Measurements from ENCODE around the gene RAP2A. TPM values are rescaled to one million over a fixed set of nuclear protein-coding genes. Genes with fewer than 3 reads are reported as not detected.

Gene RAP2A
- total and polyA plus RNA-seq, 10 of the 15 experiments (the other 5 are each of a cell fraction or from before 2014, with no cell fraction given) = 3.5 to 35.1 (median 14.9) TPM

GRCh38 chr13:97440598-97441170 lies 6.7 kb downstream of the RAP2A start:
- CTCF ChIA-PET = interaction anchor here (1.3 to 2.1 kb wide), 4 partner anchors 16 to 23 kb away, joined by 3 to 13 read pairs (median 4); no protein-coding TSS in a partner anchor
- no peaks in the 10 kb centered on the region for H3K27me3 ChIP-seq (replicated peaks in 1 of 2; ENCODE audit: control insufficient read depth in 2 of 2, insufficient read depth in 2 of 2, low read length in 1 of 2)
- H2AFZ ChIP-seq (ENCODE audit: control insufficient read depth, low read depth, low read length) = no peak overlapping the region
- H4K20me1 ChIP-seq (ENCODE audit: control insufficient read depth, insufficient read depth) = no peaks in the 10 kb centered on the region
- no peak overlapping the region; the same call in 1 of the 2 replicates for H3K4me2 ChIP-seq (ENCODE audit: control insufficient read depth, insufficient read depth)
- H3K4me1 ChIP-seq (ENCODE audit: control insufficient read depth, insufficient read depth, low read length) = peaks cover 6% of the 10 kb centered on the region
- POLR2A ChIA-PET = interaction anchor here (0.8 to 9.1 kb wide), 3 partner anchors 9 to 18 kb away, joined by 3 to 79 read pairs (median 15); no protein-coding TSS in a partner anchor
- no peak overlapping the region for H3K27ac ChIP-seq (ENCODE audit: control insufficient read depth, insufficient read depth)
- peaks cover 51% of the 10 kb centered on the region for H3K79me2 ChIP-seq (ENCODE audit: control insufficient read depth, insufficient read depth, low read length)
- peak; percentile 30 for ATAC-seq
- H3K36me3 ChIP-seq (ENCODE audit: control insufficient read depth in 2 of 2, insufficient read depth in 2 of 2, low read length in 1 of 2) = 0 out of 4 replicates have a peak, but pooled peaks cover 0 to 4% of the 10 kb centered on the region in 2 experiments
- H3K4me3 ChIP-seq = no peak overlapping the region
- no peaks in the 10 kb centered on the region for H3K9me3 ChIP-seq (replicated peaks; ENCODE audit: control insufficient read depth, insufficient read depth, low read length)
- no peak for DNase-seq (ENCODE audit: low read depth, low spot score)
- in situ Hi-C loops (cut with MboI) (loop anchor here (25.0 kb wide), 2 partner anchors 1122 to 1753 kb away; partner anchors contain the start of gene DNAJC3), intact Hi-C loops (cut with micrococcal nuclease; ENCODE audit: unreplicated experiment) (no loop called here)
- H3K9ac ChIP-seq (ENCODE audit: control insufficient read depth, insufficient read depth, low read length) = no peak overlapping the region
- no TSS peak for BruUV-seq (replicated peaks)
- 4% methylated on average over 2 of the region's 2 CpGs for WGBS (ENCODE audit: insufficient coverage, insufficient replicate concordance, low lambda C conversion rate, missing lambda C conversion rate)
- RAD21 ChIA-PET (ENCODE audit: unreplicated experiment) = interaction anchor here (1.1 to 10.4 kb wide), 4 partner anchors 8 to 19 kb away, joined by 4 to 179 read pairs (median 6); no protein-coding TSS in a partner anchor
- SMC1A ChIA-PET (ENCODE audit: uncharacterized antibody, unreplicated experiment) = interaction anchor here (1.2 to 12.0 kb wide), 8 partner anchors 9 to 218 kb away, joined by 3 to 165 read pairs (median 6); partner anchors contain the start of gene MBNL2
- no peak for FAIRE-seq
- TF ChIP-seq NBN (IDR thresholded peaks at IDR 0.05) = no peak
- TF ChIP-seq EGR1 (IDR thresholded peaks at IDR 0.05; ENCODE audit: borderline replicate concordance in 1 of 2, low read depth in 2 of 2, low read length in 2 of 2) = no peak
- TF ChIP-seq SMARCA5 (IDR thresholded peaks at IDR 0.05) = no peak
- no peak for TF ChIP-seq E2F4 (IDR thresholded peaks at IDR 0.05; ENCODE audit: low read depth, low read length)
- TF ChIP-seq CUX1 (IDR thresholded peaks at IDR 0.05; ENCODE audit: insufficient replicate concordance, low read depth, low read length) = no peak
- TF ChIP-seq SMAD5 (IDR thresholded peaks at IDR 0.05; ENCODE audit: low read depth) = no peak
- TF ChIP-seq CHD1 (IDR thresholded peaks at IDR 0.05; ENCODE audit: low read depth, low read length) = no peak
- no peak for TF ChIP-seq BACH1 (IDR thresholded peaks at IDR 0.05; ENCODE audit: borderline replicate concordance)
- TF ChIP-seq SP1 (IDR thresholded peaks at IDR 0.05; ENCODE audit: low read depth, low read length) = no peak
- no peak for TF ChIP-seq RB1 (IDR thresholded peaks at IDR 0.05; ENCODE audit: borderline replicate concordance)
- TF ChIP-seq ZBTB40 (IDR thresholded peaks at IDR 0.05; ENCODE audit: borderline replicate concordance) = peak; percentile 36; the same call in 1 of the 2 replicates
